HG03469 (cell line): ENCODE results near the gene USP20.
"Not testable (repeated sequence)": the region's sequence is repeated elsewhere in the genome, so short reads cannot be mapped to it uniquely, and the experiment has no call there.

ENCODE experiments used
- ATAC-seq: cut with Tn5 transposase; IDR thresholded peaks from one replicate; pipeline ENCODE4 v1.9.1; 2021; ENCODE audit warnings: mild to moderate bottlenecking, moderate library complexity, moderate number of reproducible peaks; ENCODE audit not compliant: unreplicated experiment

The USP20 gene

DNA sequence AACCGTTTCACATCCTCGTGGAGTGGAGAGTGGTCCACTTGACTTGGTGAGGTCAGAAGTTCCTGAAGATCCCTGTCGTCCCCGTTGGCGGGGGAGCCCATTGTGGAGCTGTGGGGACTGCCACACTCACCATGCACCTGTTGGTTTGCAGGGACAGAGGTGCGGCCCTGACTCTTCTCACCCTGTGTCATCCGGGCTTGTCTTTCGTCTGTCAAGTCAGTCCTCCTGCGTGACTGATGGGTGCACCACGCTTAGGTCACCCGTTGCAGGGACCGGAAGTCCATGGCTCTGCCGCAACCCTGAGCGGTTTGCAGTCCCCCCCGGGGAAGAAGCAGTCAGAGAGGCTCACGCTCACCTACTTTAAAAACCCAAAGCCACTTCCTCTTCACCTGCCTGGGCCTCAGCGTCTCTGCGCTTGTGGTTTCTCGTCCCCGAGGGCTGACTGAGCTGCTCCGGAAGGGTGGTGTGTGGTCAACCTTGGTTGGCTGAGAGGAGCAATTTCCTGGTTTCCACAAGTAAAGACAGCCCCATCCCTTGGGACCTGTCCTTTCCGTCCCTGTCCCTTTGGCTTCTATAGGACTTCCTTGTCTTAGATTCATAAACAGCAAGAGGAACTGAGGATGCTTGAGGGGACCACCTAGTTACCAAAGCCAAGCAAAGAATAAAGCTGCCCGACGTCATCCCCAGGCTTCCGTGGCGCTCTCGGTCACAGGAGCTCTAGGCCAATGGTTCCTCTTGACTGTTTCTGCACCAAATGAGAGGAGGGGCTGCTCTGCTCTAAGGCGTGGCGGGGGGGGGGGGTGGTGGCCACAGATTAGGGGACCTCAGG, 53.2 kb downstream of the USP20 start:
- ATAC-seq, result peak; percentile 34

DNA sequence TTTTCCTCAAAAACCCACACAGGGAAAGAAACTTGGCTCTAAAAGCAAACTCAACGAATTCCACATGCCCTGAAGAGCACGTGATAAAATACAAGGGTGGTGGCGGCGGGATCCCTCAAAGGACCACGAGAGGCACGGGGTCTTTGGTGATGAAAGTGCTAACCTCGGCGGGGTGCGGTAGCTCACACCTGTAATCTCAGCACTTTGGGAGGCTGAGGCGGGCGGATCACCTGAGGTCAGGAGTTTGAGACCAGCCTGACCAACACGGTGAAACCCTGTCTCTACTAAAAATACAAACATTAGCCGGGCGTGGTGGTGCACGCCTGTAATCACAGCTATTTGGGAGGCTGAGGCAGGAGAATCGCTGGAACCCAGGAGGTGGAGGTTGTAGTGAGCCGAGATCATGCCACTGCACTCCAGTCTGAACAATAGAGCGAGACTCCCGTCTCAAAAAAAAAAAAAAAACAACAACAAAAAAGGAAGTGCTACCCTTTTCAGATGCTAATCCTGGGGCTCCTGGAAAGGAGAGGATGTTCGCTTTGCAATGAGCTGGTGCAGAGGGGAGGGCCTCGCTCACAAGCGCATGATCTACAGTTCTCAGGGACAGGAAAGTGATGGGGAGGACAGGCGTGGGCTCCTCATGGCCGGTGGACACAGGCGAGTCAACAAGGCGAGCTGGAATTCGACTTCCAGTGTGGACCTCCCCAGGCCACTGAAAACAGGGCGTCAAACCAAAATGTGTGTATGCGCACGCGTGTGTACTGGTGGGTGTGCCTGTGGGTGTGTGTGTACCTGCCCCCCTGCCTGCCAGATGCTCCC, 54.1 kb downstream of the USP20 start:
- ATAC-seq, result no peak

DNA sequence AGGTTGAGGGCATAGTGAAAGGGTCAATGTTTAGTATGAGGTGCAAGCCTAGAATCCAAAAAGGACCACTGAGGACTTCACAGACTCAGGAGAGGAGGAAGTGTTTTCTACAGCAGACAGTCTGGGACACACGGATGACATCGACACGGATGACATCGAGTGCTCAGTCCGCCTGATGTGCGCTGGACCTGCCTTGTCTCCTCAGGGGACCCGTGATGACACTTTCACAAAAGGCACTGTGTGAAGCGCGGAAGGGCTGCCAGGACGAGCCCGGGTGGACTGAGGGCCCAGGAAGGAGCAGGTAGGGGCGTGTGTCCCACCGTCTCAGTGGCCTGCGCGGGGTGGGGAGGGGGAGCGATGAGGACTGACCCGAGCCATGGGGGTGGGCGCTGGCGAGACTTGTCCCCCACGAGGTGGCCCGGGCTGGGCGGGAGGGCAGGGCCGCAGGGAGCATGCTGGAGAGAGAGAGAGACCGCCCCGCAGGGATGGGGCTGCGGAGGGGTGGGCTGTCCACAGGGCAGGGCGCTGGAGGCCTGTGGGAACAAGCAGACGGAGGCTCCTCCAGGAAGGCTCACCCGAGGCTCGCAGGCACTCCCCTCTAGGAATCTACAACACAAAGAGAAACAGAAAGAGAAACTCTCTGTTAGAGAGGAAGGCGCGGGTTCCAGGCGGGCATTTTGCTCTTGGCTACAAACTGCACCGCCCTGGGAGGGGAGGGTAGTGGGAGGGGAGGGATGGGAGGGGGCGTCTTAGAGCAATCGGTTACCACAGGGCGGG, 54.9 kb downstream of the USP20 start:
- no peak for ATAC-seq

DNA sequence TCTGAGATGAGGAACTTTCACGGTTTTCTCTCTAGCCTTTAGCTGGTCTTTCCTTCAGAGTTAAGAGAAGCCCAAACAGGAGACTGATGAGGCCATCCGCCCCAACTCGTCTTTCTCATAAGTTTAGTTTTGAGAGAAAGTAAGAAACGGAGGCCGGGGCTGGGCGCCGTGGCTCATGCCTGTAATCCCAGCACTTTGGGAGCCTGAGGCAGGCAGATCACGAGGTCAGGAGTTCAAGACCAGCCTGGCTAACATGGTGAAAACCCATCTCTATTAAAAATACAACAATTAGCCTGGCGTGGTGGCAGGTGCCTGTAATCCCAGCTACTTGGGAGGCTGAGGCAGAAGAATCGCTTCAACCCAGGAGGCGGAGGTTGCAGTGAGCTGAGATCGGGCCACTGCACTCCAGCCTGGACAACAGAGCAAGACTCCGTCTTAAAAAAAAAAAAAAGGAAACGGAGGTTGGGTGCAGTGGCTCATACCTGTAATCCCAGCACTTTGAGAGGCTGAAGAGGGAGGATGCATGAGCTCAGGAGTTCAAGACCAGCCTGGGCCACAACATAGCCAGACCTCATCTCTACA, 55.6 kb downstream of the USP20 start:
- ATAC-seq, result not testable (repeated sequence)

DNA sequence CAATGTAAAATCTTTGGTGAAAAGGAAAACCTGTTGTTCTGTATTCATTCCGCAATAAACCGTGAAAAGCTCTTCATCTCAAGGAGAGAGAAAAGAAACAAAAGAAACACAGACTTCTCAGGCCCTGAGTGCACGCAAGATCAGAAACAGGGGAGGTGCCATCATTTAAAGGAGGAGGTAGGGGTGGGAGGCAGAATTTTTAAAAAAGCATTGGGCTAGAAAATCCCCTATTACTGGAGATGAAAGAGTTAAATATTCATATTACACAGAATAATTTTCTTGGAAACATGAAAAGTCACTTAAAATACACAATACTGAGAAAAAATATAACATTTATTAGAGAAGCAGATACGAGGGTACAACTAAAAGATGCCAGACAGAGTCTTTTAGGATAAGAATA, 56.3 kb downstream of the USP20 start:
- ATAC-seq, result no peak

DNA sequence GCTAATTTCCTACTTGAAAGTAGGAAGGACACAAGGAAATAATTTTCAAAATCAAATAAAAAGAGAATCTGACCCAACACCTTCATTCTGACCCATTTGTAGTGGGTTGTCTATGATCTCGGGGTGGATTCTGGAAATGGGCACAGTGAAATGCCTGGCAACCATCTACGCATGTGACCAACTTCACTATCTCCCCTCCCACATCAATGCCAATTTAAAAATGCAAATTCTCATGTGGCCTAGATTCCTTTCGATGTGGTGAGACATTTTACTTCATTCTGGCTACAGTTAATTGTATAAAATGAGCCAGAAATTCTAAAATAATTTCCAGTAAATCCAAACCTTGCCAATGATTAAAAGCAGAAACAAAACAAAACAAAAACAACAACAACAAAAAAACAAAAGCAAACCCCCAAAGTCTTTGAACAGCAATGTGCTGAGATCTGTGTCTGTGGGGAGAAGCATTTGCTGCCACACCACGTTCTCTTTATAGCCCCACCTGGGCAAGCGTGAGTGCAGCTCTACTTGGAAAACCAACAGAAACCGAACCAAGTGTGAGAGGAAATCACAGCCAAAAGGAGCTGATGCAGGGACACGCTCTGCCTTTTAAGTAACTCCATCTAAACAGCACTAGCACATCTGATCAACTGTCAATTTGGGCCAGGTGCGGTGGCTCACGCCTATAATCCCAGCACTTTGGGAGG, 59.0 kb downstream of the USP20 start:
- no peak for ATAC-seq

DNA sequence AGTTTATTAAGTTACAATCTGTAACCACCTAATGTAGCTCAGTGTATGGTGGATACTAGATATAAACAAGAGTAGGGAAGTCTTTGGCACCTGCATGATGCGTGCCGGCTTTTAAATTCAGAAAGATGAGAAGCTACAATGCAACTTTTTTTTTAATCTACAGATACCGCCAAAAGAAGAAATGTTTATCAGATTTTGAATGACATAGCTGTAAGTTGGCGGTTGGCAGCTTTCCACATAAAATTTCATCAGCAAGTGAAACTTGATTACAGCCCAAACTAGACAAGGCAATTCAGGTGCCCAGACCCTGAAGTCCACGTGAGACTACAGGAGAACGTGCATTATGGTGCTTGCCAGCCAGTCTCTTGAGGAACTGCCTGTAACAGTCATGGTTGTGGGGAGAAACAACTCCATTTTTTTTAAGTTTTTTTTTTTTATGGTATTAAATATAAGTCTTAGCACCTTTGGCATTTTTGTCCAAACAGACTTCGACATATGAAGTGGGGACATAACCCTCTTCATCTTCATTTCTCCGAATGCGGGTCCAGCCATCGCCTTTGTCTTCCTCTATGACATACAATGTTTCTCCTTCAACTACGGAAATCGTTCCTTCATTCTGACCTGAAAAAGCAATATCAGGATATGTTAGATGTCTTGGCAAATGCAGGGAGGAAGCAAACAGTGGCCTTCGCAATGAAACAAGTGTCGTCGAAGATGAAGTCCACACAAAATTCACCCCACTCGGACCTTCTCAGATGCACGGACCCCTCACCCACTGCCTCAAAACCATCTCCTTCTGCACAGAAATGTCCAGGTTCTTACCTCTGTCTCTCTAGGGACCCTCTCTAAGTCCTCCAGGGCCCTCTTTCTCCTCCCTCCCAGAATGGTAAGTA, 60.4 kb downstream of the USP20 start:
- no peak for ATAC-seq

DNA sequence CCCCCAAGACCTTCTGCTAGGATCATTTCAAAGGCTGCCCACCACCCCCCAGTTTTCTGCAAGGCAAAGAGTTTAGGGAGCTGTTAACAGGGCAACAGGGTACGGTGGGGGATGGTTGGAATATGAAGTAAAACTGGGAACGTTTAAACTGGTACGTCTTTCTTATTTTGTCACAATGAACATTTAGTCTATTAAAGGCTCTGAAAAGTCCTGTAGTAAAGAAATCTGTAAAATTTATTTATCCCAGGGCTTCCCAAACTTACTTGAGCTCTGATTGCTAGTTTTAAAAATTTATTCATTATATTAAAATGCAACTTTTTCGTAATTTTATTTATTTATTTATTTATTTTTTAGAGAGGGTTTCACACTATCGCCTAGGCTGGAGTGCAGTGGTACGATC, 62.0 kb downstream of the USP20 start:
- no peak for ATAC-seq

DNA sequence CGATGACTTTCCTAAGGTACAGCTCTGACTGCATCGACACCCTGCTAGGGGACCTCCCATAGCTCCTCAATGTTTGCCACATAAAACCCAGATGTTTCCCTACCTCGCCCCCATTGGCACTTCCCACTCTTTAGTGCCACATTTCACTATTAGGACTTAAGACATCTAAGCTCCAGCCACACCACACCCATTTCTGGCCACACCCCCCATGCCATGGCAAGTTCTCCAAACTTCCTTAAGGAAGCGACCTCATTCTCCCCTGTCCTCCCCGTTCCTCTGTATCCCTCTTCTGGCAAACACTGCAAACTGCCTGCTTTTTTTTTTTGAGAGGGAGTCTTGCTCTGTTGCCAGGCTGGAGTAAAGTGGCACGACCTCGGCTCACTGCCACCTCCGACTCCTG, 62.9 kb downstream of the USP20 start:
- ATAC-seq, result no peak

DNA sequence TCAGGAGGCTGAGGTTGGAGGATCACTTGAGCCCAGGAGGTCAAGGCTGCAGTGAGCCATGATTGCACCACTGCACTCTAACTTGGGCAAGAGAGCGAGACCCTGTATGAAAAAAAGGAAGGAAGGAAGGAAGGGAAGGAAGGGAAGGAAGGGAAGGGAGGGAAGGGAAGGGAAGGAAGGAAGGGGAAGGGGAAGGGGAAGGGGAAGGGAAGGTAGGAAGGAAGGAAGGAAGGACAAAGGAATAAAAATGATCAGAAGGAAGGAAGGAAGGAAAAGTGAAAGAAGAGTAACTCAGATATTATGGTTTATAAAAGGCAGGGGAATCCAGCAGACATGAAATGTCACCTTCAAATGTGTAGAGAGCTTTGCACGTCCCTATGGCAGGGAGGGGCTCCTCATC, 64.4 kb downstream of the USP20 start:
- ATAC-seq, result no peak

DNA sequence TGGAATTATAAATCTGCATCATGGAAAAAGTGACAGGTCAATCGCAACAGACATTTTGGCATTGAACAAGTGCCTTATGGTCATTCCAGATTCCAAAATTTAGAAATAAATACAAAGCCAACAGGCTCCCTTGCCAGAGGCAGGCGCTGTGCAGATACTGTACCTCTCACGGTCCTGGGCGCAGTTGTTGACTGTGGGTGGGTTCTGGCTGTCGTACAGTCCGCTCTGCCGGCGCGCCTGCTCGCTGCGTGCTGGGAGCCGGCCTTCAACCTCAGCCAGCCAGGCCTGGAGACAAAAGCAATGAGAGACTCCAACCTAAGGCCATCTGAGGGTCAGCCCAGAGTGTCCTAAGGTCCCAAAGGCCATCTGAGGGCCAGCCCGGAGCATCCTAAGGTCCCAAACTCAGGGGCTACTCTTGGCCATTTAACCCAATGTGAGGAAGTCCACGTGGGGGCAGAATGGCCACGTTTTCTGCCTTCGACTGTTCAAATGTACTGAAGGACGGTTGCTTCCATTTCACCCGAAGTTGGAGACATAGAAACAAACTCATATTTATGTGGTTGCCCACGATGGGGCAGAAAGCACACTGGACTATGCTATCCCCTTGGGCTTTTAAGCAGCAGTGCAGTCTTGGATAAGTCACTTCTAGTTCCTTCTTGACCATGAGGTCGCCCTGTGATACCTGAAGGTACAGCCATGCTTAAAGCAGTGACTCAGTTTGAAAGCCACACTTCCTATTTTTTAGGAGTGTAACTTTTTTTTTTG, 65.2 kb downstream of the USP20 start:
- ATAC-seq, result peak; percentile 49

DNA sequence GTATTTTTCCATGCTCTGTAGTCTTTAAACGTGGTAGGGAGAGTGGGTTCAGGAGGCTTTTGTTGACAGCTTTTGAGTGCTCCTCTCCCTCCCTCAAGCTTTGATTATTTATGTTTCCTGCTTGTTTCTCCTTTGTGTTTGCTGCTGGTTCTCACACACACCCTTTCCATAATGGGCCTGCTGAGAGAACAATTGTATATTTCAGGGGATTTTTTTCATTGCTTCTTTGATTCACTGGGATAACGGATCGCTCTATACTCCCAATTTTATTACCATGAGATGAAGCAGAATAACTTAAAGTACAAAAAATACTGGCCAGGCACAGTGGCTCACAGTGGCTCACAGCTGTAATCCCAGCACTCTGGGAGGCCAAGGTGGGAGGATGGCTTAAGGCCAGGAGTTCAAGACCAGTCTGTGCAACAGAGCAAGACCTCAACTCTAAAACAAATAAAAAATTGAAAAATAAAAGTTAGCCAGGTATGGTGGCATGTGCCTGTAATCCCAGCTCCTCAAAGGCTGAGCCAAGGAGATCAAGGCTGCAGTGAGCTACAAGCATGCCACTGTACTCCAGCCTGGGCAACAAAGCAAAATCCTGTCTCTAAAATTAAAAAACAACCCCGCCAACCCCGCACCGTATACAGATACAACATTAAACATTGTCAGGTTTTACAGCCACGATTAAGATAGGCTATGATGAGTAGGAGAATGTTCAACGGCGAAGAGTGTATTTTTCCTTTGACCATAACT, 66.9 kb downstream of the USP20 start:
- no peak for ATAC-seq

DNA sequence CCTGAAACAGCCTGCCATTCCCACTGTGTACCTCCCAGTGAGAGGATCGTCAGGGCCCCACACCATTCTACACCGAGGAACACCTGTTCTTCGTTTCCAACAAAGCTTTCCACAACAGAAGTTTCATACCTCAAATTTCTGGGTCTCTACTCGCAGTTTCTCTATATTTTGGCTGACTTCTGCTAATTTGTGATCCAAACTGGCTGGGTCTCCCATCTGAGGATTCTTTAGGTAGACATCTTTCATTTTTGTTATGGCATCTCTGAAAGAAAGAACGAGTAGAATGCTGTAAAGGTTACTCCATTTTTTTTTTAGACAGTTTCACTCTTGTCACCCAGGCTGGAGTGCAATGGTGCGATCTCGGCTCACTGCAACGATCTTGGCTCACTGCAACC, 67.5 kb downstream of the USP20 start:
- no peak for ATAC-seq

DNA sequence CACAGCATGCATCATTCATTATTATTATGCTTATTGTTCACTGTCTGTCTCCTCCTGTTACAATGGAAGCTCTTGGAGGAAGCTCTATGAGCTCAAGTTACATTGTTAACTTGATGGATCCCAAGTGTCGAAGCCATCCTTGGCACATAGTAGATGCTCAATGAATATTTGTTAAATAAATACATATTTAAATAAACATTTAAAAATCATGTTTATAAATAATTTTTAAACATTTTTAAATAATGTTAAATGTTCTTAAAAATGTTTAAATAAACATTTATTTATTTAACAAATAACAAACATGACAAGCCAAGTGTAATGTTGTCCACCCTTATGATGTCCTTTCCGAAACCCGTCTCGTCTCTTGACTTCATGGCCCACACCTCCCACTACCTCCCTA, 69.5 kb downstream of the USP20 start:
- ATAC-seq, result no peak

DNA sequence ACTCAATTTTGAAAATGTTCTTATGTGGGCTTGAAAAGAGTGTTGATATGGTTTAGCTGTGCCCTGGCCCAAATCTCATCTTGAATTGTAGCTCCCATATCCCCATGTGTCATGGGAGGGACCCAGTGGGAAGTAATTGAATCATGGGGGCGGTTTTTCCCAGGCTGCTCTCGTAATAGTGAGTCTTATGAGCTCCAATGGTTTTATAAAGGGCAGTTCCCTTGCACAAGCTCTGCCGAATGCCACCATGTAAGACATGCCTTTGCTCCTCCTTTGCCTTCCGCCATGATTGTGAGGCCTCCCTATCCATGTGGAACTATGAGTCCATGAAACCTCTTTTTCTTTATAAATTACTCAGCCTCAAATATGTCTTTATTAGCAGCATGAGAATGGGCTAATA, 71.0 kb downstream of the USP20 start:
- no peak for ATAC-seq

DNA sequence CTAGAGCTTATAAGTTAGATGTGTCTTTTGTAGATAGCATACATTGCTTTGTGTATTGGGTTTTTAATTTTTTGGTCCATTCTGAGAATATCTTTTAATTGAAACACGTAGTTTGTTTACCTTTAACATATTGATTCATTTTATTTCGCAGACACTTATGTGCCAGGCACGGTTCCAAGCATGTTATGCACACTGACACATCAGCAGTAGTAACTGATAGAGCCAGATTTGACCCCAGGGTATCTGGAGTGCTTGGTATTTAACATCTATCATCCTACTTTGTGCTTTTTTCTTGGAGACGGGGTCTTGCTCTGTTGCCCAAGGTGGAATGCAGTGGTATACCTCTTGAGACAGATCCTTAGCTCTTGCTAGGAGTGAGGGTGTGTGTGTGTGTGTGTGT, 71.9 kb downstream of the USP20 start:
- ATAC-seq, result no peak

DNA sequence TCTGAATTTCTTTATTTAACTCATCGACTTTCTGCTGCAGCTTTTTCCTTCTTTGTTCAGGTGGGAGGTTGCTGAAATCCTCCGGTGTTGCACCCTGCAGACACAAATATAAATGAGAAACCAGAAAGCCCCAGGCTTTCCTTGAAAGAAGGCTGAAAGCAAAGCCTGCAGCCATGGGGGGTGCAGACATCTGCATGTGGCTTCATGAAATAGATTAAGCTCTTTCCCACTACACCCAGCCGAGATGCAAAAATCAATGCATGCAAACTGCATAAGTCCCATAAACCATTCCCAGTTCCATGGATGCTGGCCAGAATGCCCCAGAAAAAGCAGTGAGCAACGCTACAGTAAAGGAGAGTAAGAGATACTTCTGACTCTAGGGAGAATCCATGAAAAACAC, 73.6 kb downstream of the USP20 start:
- no peak for ATAC-seq

DNA sequence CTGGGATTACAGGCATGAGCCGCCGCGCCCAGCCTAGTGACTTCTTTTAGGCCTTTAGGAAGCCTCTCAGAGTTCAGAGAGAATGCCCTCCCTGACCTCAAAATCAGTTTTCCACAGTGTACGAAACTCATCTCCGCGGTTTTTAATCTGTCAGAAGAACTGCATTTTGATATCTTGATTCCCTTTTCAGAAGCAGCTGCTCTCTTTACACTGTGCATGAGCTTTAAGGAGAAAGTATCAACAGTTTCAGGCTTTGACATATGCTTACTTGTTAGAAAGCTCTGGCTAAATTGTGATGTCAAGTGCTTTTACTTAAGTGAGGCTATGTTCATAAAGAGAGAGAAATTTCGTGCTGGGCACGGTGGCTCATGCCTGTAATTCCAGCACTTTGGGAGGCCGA, 74.6 kb downstream of the USP20 start:
- no peak for ATAC-seq
